ENCODE results near the gene C16orf74.
A peak's percentile ranks its signal among the peaks of the same experiment; 100 is the strongest.

C16orf74 gene

DNA sequence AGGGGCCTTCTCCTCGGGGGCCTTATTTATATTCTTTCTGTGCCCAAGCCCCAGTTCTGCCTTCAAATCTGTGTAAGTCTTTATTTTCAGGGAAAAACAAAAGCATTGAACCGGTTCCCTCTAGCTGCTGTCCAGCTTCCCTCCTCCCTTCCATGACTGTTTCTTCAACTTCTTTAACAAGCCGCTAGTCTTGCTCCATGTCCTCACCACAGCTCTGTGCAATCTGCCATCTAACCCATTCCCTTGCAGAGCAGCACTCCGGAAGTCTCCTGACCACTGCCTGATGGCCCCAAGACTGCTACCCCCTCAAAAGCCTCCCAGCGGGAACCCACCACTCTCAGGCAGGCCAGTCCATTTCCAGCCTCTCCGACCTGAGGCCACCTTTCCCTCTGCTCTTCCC lies 31.6 kb upstream of the C16orf74 start:
- no peak for ATAC-seq (ENCODE audit: low read depth)
- H3K27ac ChIP-seq (ENCODE audit: poor library complexity, severe bottlenecking): no peak overlapping the region
- no peak for DNase-seq (ENCODE audit: low spot score)
- peaks cover 70% of the 10 kb centered on the region for H3K36me3 ChIP-seq (ENCODE audit: low read depth)
- H3K9me3 ChIP-seq (ENCODE audit: severe bottlenecking): no peaks in the 10 kb centered on the region
- H3K4me3 ChIP-seq (ENCODE audit: severe bottlenecking): no peak overlapping the region
- peaks cover 10% of the 10 kb centered on the region for H3K4me1 ChIP-seq (ENCODE audit: insufficient read depth, poor library complexity, severe bottlenecking)
- TF ChIP-seq, protein P1, sequence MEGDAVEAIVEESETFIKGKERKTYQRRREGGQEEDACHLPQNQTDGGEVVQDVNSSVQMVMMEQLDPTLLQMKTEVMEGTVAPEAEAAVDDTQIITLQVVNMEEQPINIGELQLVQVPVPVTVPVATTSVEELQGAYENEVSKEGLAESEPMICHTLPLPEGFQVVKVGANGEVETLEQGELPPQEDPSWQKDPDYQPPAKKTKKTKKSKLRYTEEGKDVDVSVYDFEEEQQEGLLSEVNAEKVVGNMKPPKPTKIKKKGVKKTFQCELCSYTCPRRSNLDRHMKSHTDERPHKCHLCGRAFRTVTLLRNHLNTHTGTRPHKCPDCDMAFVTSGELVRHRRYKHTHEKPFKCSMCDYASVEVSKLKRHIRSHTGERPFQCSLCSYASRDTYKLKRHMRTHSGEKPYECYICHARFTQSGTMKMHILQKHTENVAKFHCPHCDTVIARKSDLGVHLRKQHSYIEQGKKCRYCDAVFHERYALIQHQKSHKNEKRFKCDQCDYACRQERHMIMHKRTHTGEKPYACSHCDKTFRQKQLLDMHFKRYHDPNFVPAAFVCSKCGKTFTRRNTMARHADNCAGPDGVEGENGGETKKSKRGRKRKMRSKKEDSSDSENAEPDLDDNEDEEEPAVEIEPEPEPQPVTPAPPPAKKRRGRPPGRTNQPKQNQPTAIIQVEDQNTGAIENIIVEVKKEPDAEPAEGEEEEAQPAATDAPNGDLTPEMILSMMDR (IDR thresholded peaks at IDR 0.05; ENCODE audit: poor library complexity, severe bottlenecking): no peak
- no peaks in the 10 kb centered on the region for H3K27me3 ChIP-seq (ENCODE audit: insufficient read depth, poor library complexity, severe bottlenecking)

DNA sequence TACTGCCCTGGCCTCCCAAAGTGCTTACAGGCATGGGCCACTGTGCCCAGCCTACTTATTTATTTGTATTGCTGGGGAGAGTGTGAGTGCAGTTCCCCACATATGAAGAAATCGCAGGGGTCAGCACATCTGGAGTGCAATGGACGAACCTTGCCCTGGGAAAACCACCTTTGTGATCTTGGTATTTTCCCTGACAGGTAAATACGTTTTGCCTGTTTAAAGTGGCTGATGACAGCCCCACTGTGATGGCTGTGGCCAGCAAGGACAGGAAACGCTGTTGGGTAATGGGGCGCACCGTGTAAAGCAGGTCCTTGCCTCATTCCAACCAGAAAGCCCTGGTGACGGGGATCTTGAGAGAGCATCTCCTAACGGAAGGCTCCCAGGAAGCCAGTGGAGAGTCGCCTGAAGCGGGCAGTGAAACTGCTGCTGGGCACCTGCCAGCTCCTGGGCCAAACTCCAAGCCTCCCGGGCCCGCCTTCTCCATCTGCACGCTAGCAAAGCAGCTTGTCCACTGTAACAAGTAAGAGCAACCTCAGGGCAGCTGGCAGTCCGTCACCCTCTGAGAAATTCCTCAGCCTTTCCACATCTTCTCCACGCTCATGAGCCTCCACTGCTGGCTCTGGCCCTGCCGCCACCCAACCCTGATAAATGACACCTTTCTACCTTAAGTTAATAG lies 30.9 kb upstream of the C16orf74 start:
- H3K36me3 ChIP-seq (ENCODE audit: low read depth): peaks cover 72% of the 10 kb centered on the region
- H3K4me3 ChIP-seq (ENCODE audit: severe bottlenecking): no peak overlapping the region
- no peak overlapping the region for H3K27ac ChIP-seq (ENCODE audit: poor library complexity, severe bottlenecking)
- ATAC-seq (ENCODE audit: low read depth): no peak
- no peaks in the 10 kb centered on the region for H3K9me3 ChIP-seq (ENCODE audit: severe bottlenecking)
- no peak for DNase-seq (ENCODE audit: low spot score)
- TF ChIP-seq, protein P1 (IDR thresholded peaks at IDR 0.05; ENCODE audit: poor library complexity, severe bottlenecking): no peak
- H3K27me3 ChIP-seq (ENCODE audit: insufficient read depth, poor library complexity, severe bottlenecking): no peaks in the 10 kb centered on the region
- H3K4me1 ChIP-seq (ENCODE audit: insufficient read depth, poor library complexity, severe bottlenecking): peaks cover 16% of the 10 kb centered on the region

DNA sequence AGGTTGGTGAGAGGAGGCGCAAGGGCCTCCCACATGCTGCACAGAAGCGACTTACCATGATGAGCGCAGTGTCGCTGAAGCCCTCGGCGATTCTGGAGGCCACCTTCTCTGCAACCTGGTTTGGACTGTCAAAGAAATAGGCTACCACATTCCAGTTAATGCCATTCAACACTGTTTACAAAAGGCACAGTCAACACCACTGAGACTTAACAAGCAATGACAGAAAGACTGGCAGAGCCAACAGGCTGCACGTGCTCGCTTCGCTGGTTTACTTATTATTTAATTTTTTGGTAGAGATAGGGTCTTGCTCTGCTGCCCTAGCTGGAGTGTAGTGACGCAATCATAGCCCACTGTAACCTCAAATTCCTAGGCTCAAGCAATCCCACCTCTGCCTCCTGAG lies 30.3 kb upstream of the C16orf74 start:
- Histone ChIP-seq H3K36me3 (ENCODE audit: low read depth) (peaks cover 72% of the 10 kb centered on the region), H3K27me3 (ENCODE audit: insufficient read depth, poor library complexity, severe bottlenecking) (no peaks in the 10 kb centered on the region), H3K4me3 (ENCODE audit: severe bottlenecking) (no peak overlapping the region), H3K9me3 (ENCODE audit: severe bottlenecking) (no peaks in the 10 kb centered on the region), H3K27ac (ENCODE audit: poor library complexity, severe bottlenecking) (no peak overlapping the region), H3K4me1 (ENCODE audit: insufficient read depth, poor library complexity, severe bottlenecking) (peaks cover 20% of the 10 kb centered on the region)
- DNase-seq (ENCODE audit: low spot score): no peak
- no peak for ATAC-seq (ENCODE audit: low read depth)
- TF ChIP-seq, protein P1 (IDR thresholded peaks at IDR 0.05; ENCODE audit: poor library complexity, severe bottlenecking): no peak

DNA sequence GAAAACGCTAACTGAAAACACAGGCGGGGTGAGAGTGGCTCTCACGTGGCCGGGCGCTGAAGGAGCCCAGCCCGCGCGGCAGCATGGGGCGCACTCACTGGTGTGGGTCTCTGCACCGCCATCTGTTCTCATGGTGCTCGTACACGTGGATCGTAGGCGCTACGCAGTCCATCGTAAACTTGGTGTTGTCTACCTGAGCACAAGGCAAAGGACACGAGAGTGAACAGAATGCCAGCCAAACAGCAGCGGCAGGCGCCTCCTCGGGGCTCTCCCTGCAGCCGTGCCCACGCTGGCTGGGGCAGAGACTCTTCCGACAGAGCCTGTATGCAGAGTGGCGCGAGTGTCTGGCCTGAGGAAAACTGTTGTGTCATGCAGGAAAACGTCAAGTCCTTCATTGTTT lies 29.4 kb upstream of the C16orf74 start:
- H3K9me3 ChIP-seq (ENCODE audit: severe bottlenecking): no peaks in the 10 kb centered on the region
- H3K27ac ChIP-seq (ENCODE audit: poor library complexity, severe bottlenecking): no peak overlapping the region
- DNase-seq (ENCODE audit: low spot score) (no peak), ATAC-seq (ENCODE audit: low read depth) (no peak)
- H3K27me3 ChIP-seq (ENCODE audit: insufficient read depth, poor library complexity, severe bottlenecking): no peaks in the 10 kb centered on the region
- TF ChIP-seq, protein P1 (IDR thresholded peaks at IDR 0.05; ENCODE audit: poor library complexity, severe bottlenecking): no peak
- H3K4me1 ChIP-seq (ENCODE audit: insufficient read depth, poor library complexity, severe bottlenecking): peaks cover 20% of the 10 kb centered on the region
- no peak overlapping the region for H3K4me3 ChIP-seq (ENCODE audit: severe bottlenecking)
- H3K36me3 ChIP-seq (ENCODE audit: low read depth): peaks cover 69% of the 10 kb centered on the region

DNA sequence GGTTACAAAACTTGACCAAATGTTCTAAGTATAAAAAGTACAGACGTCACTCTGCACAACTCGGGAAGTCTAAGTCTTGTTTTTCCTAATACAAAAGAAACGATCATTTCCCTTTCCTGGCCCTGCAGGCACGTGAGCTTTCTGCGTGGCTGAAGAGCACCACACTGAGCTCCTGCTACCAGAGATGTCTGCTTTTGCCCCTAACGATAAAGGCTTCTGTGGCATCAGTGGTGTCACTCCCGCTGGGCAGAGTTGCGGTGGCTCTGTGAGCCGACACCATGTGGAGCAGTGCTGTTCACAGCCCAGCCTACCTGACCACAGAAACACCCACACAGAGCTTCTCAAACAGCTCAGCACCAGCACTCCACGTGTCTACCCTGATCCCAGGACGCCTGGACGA lies 28.0 kb upstream of the C16orf74 start:
- ATAC-seq (ENCODE audit: low read depth): no peak
- Histone ChIP-seq H3K27me3 (ENCODE audit: insufficient read depth, poor library complexity, severe bottlenecking) (no peaks in the 10 kb centered on the region), H3K4me3 (ENCODE audit: severe bottlenecking) (no peak overlapping the region), H3K27ac (ENCODE audit: poor library complexity, severe bottlenecking) (peak overlapping the region; percentile 57), H3K36me3 (ENCODE audit: low read depth) (peaks cover 55% of the 10 kb centered on the region), H3K4me1 (ENCODE audit: insufficient read depth, poor library complexity, severe bottlenecking) (peaks cover 20% of the 10 kb centered on the region), H3K9me3 (ENCODE audit: severe bottlenecking) (no peaks in the 10 kb centered on the region)
- TF ChIP-seq, protein P1 (IDR thresholded peaks at IDR 0.05; ENCODE audit: poor library complexity, severe bottlenecking): no peak
- DNase-seq (ENCODE audit: low spot score): no peak

All from RWPE2 (cell line).